Omental fat pad (tissue), 4 donors: ENCODE results near the gene TMEM17. TPM values are rescaled to one million over a fixed set of nuclear protein-coding genes. Genes with fewer than 3 reads are reported as not detected.

ENCODE experiments used
- ATAC-seq: fragments of 150-250 bp; one replicate; pipeline ENCODE4 v1.9.1; 2016; ENCODE audit warnings: mild to moderate bottlenecking, moderate library complexity; ENCODE audit not compliant: low FRiP score
- DNase-seq: peaks from one replicate; pipeline ENCODE4 v3.0.0-alpha.2; 2019; ENCODE audit warnings: low spot score
- CTCF ChIP-seq, 3 donors: fragments of 450-650 bp; IDR thresholded peaks; one replicate each; pipeline ENCODE4 v1.5.1; 2016 to 2017; ENCODE audit warnings: antibody characterized with exemption in 3 of 3, mild to moderate bottlenecking in 3 of 3, moderate library complexity in 2 of 3
- total RNA-seq, 4 donors: library from RNA; depleted of rRNA; stranded (reverse); fragments of >200 nt; gene quantifications; one replicate each; pipeline ENCODE4 v1.1.0, GENCODE V29; 2016

Gene TMEM17
- total RNA-seq, 4 donors from 2014 or later: 0.95 to 1.5 (median 1.2) TPM

GRCh38 chr2:62498739-62499138, 7.3 kb downstream of the TMEM17 start:
- no peak for ATAC-seq
- DNase-seq: no peak
- TF ChIP-seq CTCF (IDR thresholded peaks at IDR 0.05): no peak

GRCh38 chr2:62495761-62496160, 10.2 kb downstream of the TMEM17 start:
- no peak for TF ChIP-seq CTCF (IDR thresholded peaks at IDR 0.05)
- ATAC-seq (no peak), DNase-seq (no peak)

- DNase-seq: no peak
- ATAC-seq: no peak
- no peak for TF ChIP-seq CTCF (IDR thresholded peaks at IDR 0.05)
Measured at GRCh38 chr2:62492048-62492447, 13.9 kb downstream of the TMEM17 start.

GRCh38 chr2:62489702-62490101, 16.3 kb downstream of the TMEM17 start:
- ATAC-seq (no peak), DNase-seq (no peak)
- no peak for TF ChIP-seq CTCF (IDR thresholded peaks at IDR 0.05)

- ATAC-seq (peak; percentile 48), DNase-seq (no peak)
- no peak for TF ChIP-seq CTCF (IDR thresholded peaks at IDR 0.05)
Measured at GRCh38 chr2:62489162-62489561, 16.8 kb downstream of the TMEM17 start.

GRCh38 chr2:62486439-62486765, 19.6 kb downstream of the TMEM17 start:
- no peak for TF ChIP-seq CTCF (IDR thresholded peaks at IDR 0.05)
- no peak for ATAC-seq
- no peak for DNase-seq

- DNase-seq (no peak), ATAC-seq (no peak)
- no peak for TF ChIP-seq CTCF (IDR thresholded peaks at IDR 0.05)
Measured at GRCh38 chr2:62485761-62486438, 20.1 kb downstream of the TMEM17 start.
